Osteoblast (primary cell): ENCODE data around the gene CYP26C1. TPM values are rescaled to one million over a fixed set of nuclear protein-coding genes. Genes with fewer than 3 reads are reported as not detected.

Experiments used
- DNase-seq: peaks from one replicate; pipeline ENCODE4 v3.0.0; 2011; ENCODE audit warnings: low spot score, mixed read lengths; ENCODE audit not compliant: insufficient read length; ENCODE audit errors: missing footprints
- H2AFZ ChIP-seq: 2 replicates; pipeline ENCODE4 v1.6.0; 2011; ENCODE audit warnings: mild to moderate bottlenecking, low read length
- H3K27ac ChIP-seq: 2 replicates; pipeline ENCODE4 v1.5.1; 2011; ENCODE audit warnings: mild to moderate bottlenecking, low read depth, low read length, moderate library complexity
- H3K27me3 ChIP-seq: 2 replicates; pipeline ENCODE4 v1.6.0; 2012; ENCODE audit warnings: mild to moderate bottlenecking, control low read depth, inconsistent platforms, low read length, moderate library complexity; ENCODE audit not compliant: insufficient read depth
- H3K36me3 ChIP-seq: 2 replicates; pipeline ENCODE4 v1.5.1; 2011; ENCODE audit warnings: mild to moderate bottlenecking, low read length, control low read depth, moderate library complexity; ENCODE audit not compliant: insufficient read depth
- H3K4me1 ChIP-seq: 2 replicates; pipeline ENCODE4 v1.5.1; 2011; ENCODE audit warnings: mild to moderate bottlenecking, low read length, control low read depth, moderate library complexity; ENCODE audit not compliant: insufficient read depth
- H3K4me2 ChIP-seq: 2 replicates; pipeline ENCODE4 v1.6.0; 2011; ENCODE audit warnings: mild to moderate bottlenecking, low read length; ENCODE audit not compliant: insufficient read depth
- H3K4me3 ChIP-seq: fragments of 200-600 bp; sonication (generic); 3 replicates; pipeline ENCODE4 v1.5.1; 2012; ENCODE audit warnings: mild to moderate bottlenecking, low read length, inconsistent platforms; ENCODE audit not compliant: insufficient read depth
- H3K79me2 ChIP-seq: 2 replicates; pipeline ENCODE4 v1.6.0; 2012; ENCODE audit warnings: mild to moderate bottlenecking, low read length, control low read depth, inconsistent platforms; ENCODE audit not compliant: insufficient read depth
- H3K9me3 ChIP-seq: 2 replicates; pipeline ENCODE4 v1.5.1; 2011; ENCODE audit warnings: low read depth, low read length, control low read depth
- H4K20me1 ChIP-seq: 2 replicates; pipeline ENCODE4 v1.6.0; 2012; ENCODE audit warnings: mild to moderate bottlenecking, low read length, control low read depth; ENCODE audit not compliant: insufficient read depth
- total RNA-seq: library from RNA; depleted of rRNA; stranded (reverse); fragments of >200 nt; gene quantifications from 2 replicates; pipeline ENCODE4 v1.2.3, GENCODE V29; 2012
- TF ChIP-seq, protein P1 (sequence below): IDR thresholded peaks from 2 replicates; pipeline ENCODE4 v1.5.1; 2011; ENCODE audit warnings: mild to moderate bottlenecking, low read depth, low read length, moderate library complexity; ENCODE audit errors: extremely low read depth

The CYP26C1 gene
- total RNA-seq, 1 donor: under 0.01 TPM

GRCh38 chr10:93063977-93064660 is 3.5 kb downstream of the CYP26C1 start:
- Histone ChIP-seq H3K27ac (no peak overlapping the region), H2AFZ (no peak overlapping the region), H3K36me3 (no peaks in the 10 kb centered on the region), H4K20me1 (no peaks in the 10 kb centered on the region), H3K27me3 (peaks cover 97% of the 10 kb centered on the region), H3K4me3 (no peak overlapping the region), H3K4me1 (peaks cover 6% of the 10 kb centered on the region), H3K9me3 (no peaks in the 10 kb centered on the region), H3K4me2 (no peak overlapping the region), H3K79me2 (no peaks in the 10 kb centered on the region)
- peak; percentile 62 for DNase-seq
- TF ChIP-seq, protein P1, sequence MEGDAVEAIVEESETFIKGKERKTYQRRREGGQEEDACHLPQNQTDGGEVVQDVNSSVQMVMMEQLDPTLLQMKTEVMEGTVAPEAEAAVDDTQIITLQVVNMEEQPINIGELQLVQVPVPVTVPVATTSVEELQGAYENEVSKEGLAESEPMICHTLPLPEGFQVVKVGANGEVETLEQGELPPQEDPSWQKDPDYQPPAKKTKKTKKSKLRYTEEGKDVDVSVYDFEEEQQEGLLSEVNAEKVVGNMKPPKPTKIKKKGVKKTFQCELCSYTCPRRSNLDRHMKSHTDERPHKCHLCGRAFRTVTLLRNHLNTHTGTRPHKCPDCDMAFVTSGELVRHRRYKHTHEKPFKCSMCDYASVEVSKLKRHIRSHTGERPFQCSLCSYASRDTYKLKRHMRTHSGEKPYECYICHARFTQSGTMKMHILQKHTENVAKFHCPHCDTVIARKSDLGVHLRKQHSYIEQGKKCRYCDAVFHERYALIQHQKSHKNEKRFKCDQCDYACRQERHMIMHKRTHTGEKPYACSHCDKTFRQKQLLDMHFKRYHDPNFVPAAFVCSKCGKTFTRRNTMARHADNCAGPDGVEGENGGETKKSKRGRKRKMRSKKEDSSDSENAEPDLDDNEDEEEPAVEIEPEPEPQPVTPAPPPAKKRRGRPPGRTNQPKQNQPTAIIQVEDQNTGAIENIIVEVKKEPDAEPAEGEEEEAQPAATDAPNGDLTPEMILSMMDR: no peak

- no peaks in the 10 kb centered on the region for H3K9me3 ChIP-seq
- H3K27ac ChIP-seq: no peak overlapping the region
- peaks cover 93% of the 10 kb centered on the region for H3K27me3 ChIP-seq
- no peak overlapping the region for H2AFZ ChIP-seq
- no peaks in the 10 kb centered on the region for H4K20me1 ChIP-seq
- no peak overlapping the region for H3K4me3 ChIP-seq
- peaks cover 6% of the 10 kb centered on the region for H3K4me1 ChIP-seq
- H3K79me2 ChIP-seq: no peaks in the 10 kb centered on the region
- H3K4me2 ChIP-seq: no peak overlapping the region
- TF ChIP-seq, protein P1: no peak
- no peaks in the 10 kb centered on the region for H3K36me3 ChIP-seq
- peak; percentile 66 for DNase-seq
Measured at GRCh38 chr10:93064874-93065660, 4.5 kb downstream of the CYP26C1 start.

- Histone ChIP-seq H3K79me2 (no peaks in the 10 kb centered on the region), H3K4me3 (peak overlapping the region; percentile 19), H3K27ac (no peak overlapping the region), H3K4me1 (peaks cover 6% of the 10 kb centered on the region), H2AFZ (no peak overlapping the region), H3K4me2 (no peak overlapping the region), H3K9me3 (no peaks in the 10 kb centered on the region), H4K20me1 (no peaks in the 10 kb centered on the region), H3K36me3 (no peaks in the 10 kb centered on the region), H3K27me3 (peaks cover 89% of the 10 kb centered on the region)
- DNase-seq: peak; percentile 92
- TF ChIP-seq, protein P1: no peak
Measured at GRCh38 chr10:93065675-93066543, 5.3 kb downstream of the CYP26C1 start.
